Measurements from ENCODE around the gene CKB.

Gene CKB

GRCh38 chr14:103500148-103500990 is 22.3 kb downstream of the CKB start:
- peak; percentile 42 for DNase-seq (ENCODE audit: low read depth, low spot score)
- Histone ChIP-seq H3K9ac (ENCODE audit: insufficient read length) (peak overlapping the region; percentile 64), H3K27ac (peak overlapping the region; percentile 52; the same call in 1 of the 2 replicates)

GRCh38 chr14:103499709-103500108 is 22.9 kb downstream of the CKB start:
- H3K36me3 ChIP-seq (ENCODE audit: insufficient read depth, low read length) = peaks cover 66% of the 10 kb centered on the region
- H3K9me3 ChIP-seq (ENCODE audit: low read depth, low read length) = no peaks in the 10 kb centered on the region
- H3K27ac ChIP-seq = no peak overlapping the region
- TF ChIP-seq EZH2 (IDR thresholded peaks at IDR 0.05) = no peak
- no peak for TF ChIP-seq FOXP2 (optimal IDR thresholded peaks at IDR 0.05; ENCODE audit: control extremely low read depth, extremely low read length, insufficient read depth)
- TF ChIP-seq POLR2AphosphoS5 (IDR thresholded peaks at IDR 0.05; ENCODE audit: borderline replicate concordance, low read depth, low read length) = no peak
- no peak for DNase-seq (ENCODE audit: low read depth, low spot score)
- no peak overlapping the region for H3K9ac ChIP-seq (ENCODE audit: insufficient read length)
- H3K4me3 ChIP-seq = no peak overlapping the region

More at GRCh38 chr14:103500148-103500990, 22.3 kb downstream of the CKB start:
- no peaks in the 10 kb centered on the region for H3K9me3 ChIP-seq (ENCODE audit: low read depth, low read length)
- peaks cover 67% of the 10 kb centered on the region for H3K36me3 ChIP-seq (ENCODE audit: insufficient read depth, low read length)
- TF ChIP-seq POLR2AphosphoS5 (IDR thresholded peaks at IDR 0.05; ENCODE audit: borderline replicate concordance, low read depth, low read length) = no peak
- TF ChIP-seq EZH2 (IDR thresholded peaks at IDR 0.05) = no peak
- TF ChIP-seq FOXP2 (optimal IDR thresholded peaks at IDR 0.05; ENCODE audit: control extremely low read depth, extremely low read length, insufficient read depth) = no peak
- no peak overlapping the region for H3K4me3 ChIP-seq

DNA sequence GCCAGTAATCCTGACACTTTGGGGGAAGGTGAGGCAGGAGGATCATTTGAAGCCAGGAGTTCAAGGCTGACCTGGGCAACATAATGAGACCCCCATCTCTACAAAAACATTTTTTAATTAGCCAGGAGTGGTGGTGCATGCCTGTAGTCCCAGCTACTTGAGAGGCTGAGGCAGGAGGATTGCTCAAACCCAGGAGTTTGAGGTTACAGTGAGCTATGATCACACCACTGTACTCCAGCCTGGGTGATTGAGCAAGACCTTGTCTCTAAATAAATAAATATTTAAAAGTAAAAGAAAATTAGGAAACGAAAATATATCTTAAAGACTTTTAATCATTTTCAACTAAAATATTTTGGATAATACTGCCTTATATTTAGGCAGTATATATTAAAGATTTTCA is 25.9 kb downstream of the CKB start:
- Histone ChIP-seq H3K9me3 (ENCODE audit: low read depth, low read length) (no peaks in the 10 kb centered on the region), H3K36me3 (ENCODE audit: insufficient read depth, low read length) (peaks cover 63% of the 10 kb centered on the region), H3K9ac (ENCODE audit: insufficient read length) (no peak overlapping the region), H3K4me3 (no peak overlapping the region), H3K27ac (0 out of 2 replicates have a peak overlapping the region, but pooled peaks have one; percentile 32)
- no peak for DNase-seq (ENCODE audit: low read depth, low spot score)
- no peak for TF ChIP-seq FOXP2 (optimal IDR thresholded peaks at IDR 0.05; ENCODE audit: control extremely low read depth, extremely low read length, insufficient read depth)
- TF ChIP-seq EZH2 (IDR thresholded peaks at IDR 0.05) = no peak
- no peak for TF ChIP-seq POLR2AphosphoS5 (IDR thresholded peaks at IDR 0.05; ENCODE audit: borderline replicate concordance, low read depth, low read length)

DNA sequence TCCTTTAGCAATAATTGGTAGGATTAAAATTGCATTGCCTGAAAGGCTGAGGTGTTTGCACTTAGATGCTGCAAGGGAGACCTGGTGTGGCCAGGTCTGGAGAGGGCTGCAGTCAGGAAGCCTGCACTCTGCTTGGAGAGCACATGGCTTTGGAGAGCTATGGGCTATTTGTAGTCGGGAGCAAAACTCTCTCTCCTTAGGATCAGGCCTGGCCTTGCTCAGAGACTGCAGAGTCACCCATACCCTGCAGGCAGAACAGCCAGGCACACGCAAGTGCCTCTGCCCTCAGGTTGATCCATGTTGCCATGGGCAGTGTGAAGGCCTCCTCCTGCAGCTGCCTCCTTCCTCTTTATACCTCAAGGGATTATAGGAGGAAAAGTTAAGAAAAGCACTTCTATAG is 26.8 kb downstream of the CKB start:
- H3K4me3 ChIP-seq = no peak overlapping the region
- H3K27ac ChIP-seq = peak overlapping the region; percentile 59
- TF ChIP-seq EZH2 (IDR thresholded peaks at IDR 0.05) (no peak), FOXP2 (optimal IDR thresholded peaks at IDR 0.05; ENCODE audit: control extremely low read depth, extremely low read length, insufficient read depth) (no peak), POLR2AphosphoS5 (IDR thresholded peaks at IDR 0.05; ENCODE audit: borderline replicate concordance, low read depth, low read length) (no peak)
- no peak for DNase-seq (ENCODE audit: low read depth, low spot score)
- no peaks in the 10 kb centered on the region for H3K9me3 ChIP-seq (ENCODE audit: low read depth, low read length)
- H3K9ac ChIP-seq (ENCODE audit: insufficient read length) = no peak overlapping the region
- H3K36me3 ChIP-seq (ENCODE audit: insufficient read depth, low read length) = peaks cover 60% of the 10 kb centered on the region

- Histone ChIP-seq H3K9ac (ENCODE audit: insufficient read length) (peak overlapping the region; percentile 32), H3K36me3 (ENCODE audit: insufficient read depth, low read length) (peaks cover 70% of the 10 kb centered on the region), H3K4me3 (no peak overlapping the region), H3K27ac (peak overlapping the region; percentile 27; the same call in 1 of the 2 replicates), H3K9me3 (ENCODE audit: low read depth, low read length) (no peaks in the 10 kb centered on the region)
- DNase-seq (ENCODE audit: low read depth, low spot score) = no peak
- TF ChIP-seq FOXP2 (optimal IDR thresholded peaks at IDR 0.05; ENCODE audit: control extremely low read depth, extremely low read length, insufficient read depth) = no peak
- TF ChIP-seq POLR2AphosphoS5 (IDR thresholded peaks at IDR 0.05; ENCODE audit: borderline replicate concordance, low read depth, low read length) = no peak
- TF ChIP-seq EZH2 (IDR thresholded peaks at IDR 0.05) = no peak
These were observed 30.3 kb downstream of the CKB start for GRCh38 chr14:103492156-103492925.

GRCh38 chr14:103491691-103492090 is 30.9 kb downstream of the CKB start:
- Histone ChIP-seq H3K4me3 (no peak overlapping the region), H3K9me3 (ENCODE audit: low read depth, low read length) (no peaks in the 10 kb centered on the region), H3K9ac (ENCODE audit: insufficient read length) (no peak overlapping the region), H3K36me3 (ENCODE audit: insufficient read depth, low read length) (peaks cover 72% of the 10 kb centered on the region), H3K27ac (peak overlapping the region; percentile 27)
- TF ChIP-seq FOXP2 (optimal IDR thresholded peaks at IDR 0.05; ENCODE audit: control extremely low read depth, extremely low read length, insufficient read depth) (no peak), EZH2 (IDR thresholded peaks at IDR 0.05) (no peak), POLR2AphosphoS5 (IDR thresholded peaks at IDR 0.05; ENCODE audit: borderline replicate concordance, low read depth, low read length) (no peak)
- no peak for DNase-seq (ENCODE audit: low read depth, low spot score)

GRCh38 chr14:103489621-103490020 is 33.0 kb downstream of the CKB start:
- no peak overlapping the region for H3K4me3 ChIP-seq
- H3K9me3 ChIP-seq (ENCODE audit: low read depth, low read length) = no peaks in the 10 kb centered on the region
- no peak for TF ChIP-seq POLR2AphosphoS5 (IDR thresholded peaks at IDR 0.05; ENCODE audit: borderline replicate concordance, low read depth, low read length)
- no peak for TF ChIP-seq EZH2 (IDR thresholded peaks at IDR 0.05)
- TF ChIP-seq FOXP2 (optimal IDR thresholded peaks at IDR 0.05; ENCODE audit: control extremely low read depth, extremely low read length, insufficient read depth) = no peak
- H3K27ac ChIP-seq = no peak overlapping the region; the same call in none of the 2 replicates
- DNase-seq (ENCODE audit: low read depth, low spot score) = no peak
- H3K36me3 ChIP-seq (ENCODE audit: insufficient read depth, low read length) = peaks cover 67% of the 10 kb centered on the region
- H3K9ac ChIP-seq (ENCODE audit: insufficient read length) = no peak overlapping the region

GRCh38 chr14:103488960-103489359 is 33.7 kb downstream of the CKB start:
- Histone ChIP-seq H3K27ac (no peak overlapping the region), H3K4me3 (no peak overlapping the region)
- no peak for DNase-seq (ENCODE audit: low read depth, low spot score)

More at GRCh38 chr14:103488960-103489359, 33.7 kb downstream of the CKB start:
- H3K9ac ChIP-seq (ENCODE audit: insufficient read length) = no peak overlapping the region
- no peak for TF ChIP-seq POLR2AphosphoS5 (IDR thresholded peaks at IDR 0.05; ENCODE audit: borderline replicate concordance, low read depth, low read length)
- no peak for TF ChIP-seq EZH2 (IDR thresholded peaks at IDR 0.05)
- no peak for TF ChIP-seq FOXP2 (optimal IDR thresholded peaks at IDR 0.05; ENCODE audit: control extremely low read depth, extremely low read length, insufficient read depth)
- peaks cover 69% of the 10 kb centered on the region for H3K36me3 ChIP-seq (ENCODE audit: insufficient read depth, low read length)
- H3K9me3 ChIP-seq (ENCODE audit: low read depth, low read length) = no peaks in the 10 kb centered on the region

Data from SK-N-MC (cell line).